Tibial artery (tissue), 4 donors: ENCODE measurements around the gene MYH7.
A peak's percentile ranks its signal among the peaks of the same experiment; 100 is the strongest.

Experiments used
- DNase-seq, 2 donors: peaks; one replicate each; pipeline ENCODE4 v3.0.0-alpha.2; 2019
- H3K27ac ChIP-seq, 2 donors: fragments of 200-600 bp; sonication (generic) in 1 of 2; 1 replicate in 1 of 2; 2 replicates in 1 of 2; pipeline ENCODE4 v1.5.1; 2018 to 2019; ENCODE audit warnings: mild to moderate bottlenecking in 1 of 2
- H3K27me3 ChIP-seq, 2 donors: fragments of 200-600 bp; sonication (generic) in 1 of 2; one replicate each; pipeline versions ENCODE4 v1.5.1 to v1.6.0; 2016 to 2019
- H3K36me3 ChIP-seq, 3 donors: fragments of 200-600 bp; sonication (generic) in 2 of 3; one replicate each; pipeline ENCODE4 v1.5.1; 2016 to 2019; ENCODE audit warnings: mild to moderate bottlenecking in 2 of 3
- H3K4me1 ChIP-seq, 4 donors: fragments of 200-600 bp; sonication (generic) in 2 of 4; 1 replicate in 3 of 4; 2 replicates in 1 of 4; pipeline ENCODE4 v1.5.1; 2016 to 2019
- H3K4me3 ChIP-seq, 2 donors: fragments of 200-600 bp; sonication (generic) in 1 of 2; 1 replicate in 1 of 2; 2 replicates in 1 of 2; pipeline ENCODE4 v1.5.1; 2018 to 2019; ENCODE audit warnings: mild to moderate bottlenecking in 2 of 2
- H3K9me3 ChIP-seq, 3 donors: fragments of 200-600 bp; sonication (generic) in 1 of 3; one replicate each; pipeline ENCODE4 v1.5.1; 2016 to 2019
- CTCF ChIP-seq, 2 experiments: fragments of 200-600 bp in 1 of 2; fragments of 450-650 bp in 1 of 2; IDR thresholded peaks; one replicate each; pipeline ENCODE4 v1.5.1; 2017 to 2019; ENCODE audit warnings: antibody characterized with exemption in 2 of 2, mild to moderate bottlenecking in 1 of 2, moderate library complexity in 1 of 2
- intact Hi-C: fragments of 100-400 bp; cut with DNase I; formaldehyde crosslinking; loops from one replicate; pipeline ENCODE4 v1.15.0; 2023; ENCODE audit warnings: low total_unique reads

MYH7 gene

GRCh38 chr14:23371865-23372264 lies 63.6 kb downstream of the MYH7 start:
- Histone ChIP-seq H3K27me3 (no peaks in the 10 kb centered on the region), H3K4me3 (no peak overlapping the region), H3K4me1 (peaks cover 0 to 8% (median 2%) of the 10 kb centered on the region in 4 donors), H3K36me3 (no peaks in the 10 kb centered on the region), H3K9me3 (no peaks in the 10 kb centered on the region), H3K27ac (no peak overlapping the region)
- DNase-seq: no peak
- no peak for TF ChIP-seq CTCF (IDR thresholded peaks at IDR 0.05)
- intact Hi-C loops: no loop called here

- Histone ChIP-seq H3K4me3 (no peak overlapping the region), H3K27me3 (no peaks in the 10 kb centered on the region), H3K36me3 (no peaks in the 10 kb centered on the region), H3K4me1 (peaks cover 0 to 14% (median 5%) of the 10 kb centered on the region in 4 donors), H3K9me3 (no peaks in the 10 kb centered on the region), H3K27ac (no peak overlapping the region)
- no peak for DNase-seq
- intact Hi-C loops: no loop called here
- TF ChIP-seq CTCF (IDR thresholded peaks at IDR 0.05): no peak
These were observed 65.2 kb downstream of the MYH7 start for GRCh38 chr14:23370221-23370620.

GRCh38 chr14:23366426-23366921 lies 69.0 kb downstream of the MYH7 start:
- intact Hi-C loops: loop anchor here (5.0 kb wide), 1 partner anchor 44 kb away; the partner anchor contains the start of gene PABPN1
- H3K36me3 ChIP-seq: no peaks in the 10 kb centered on the region
- peak overlapping the region; percentile 70 to 71 for H3K4me3 ChIP-seq
- H3K27me3 ChIP-seq: no peaks in the 10 kb centered on the region
- peaks cover 0 to 48% (median 21%) of the 10 kb centered on the region in 4 donors for H3K4me1 ChIP-seq
- no peak for TF ChIP-seq CTCF (IDR thresholded peaks at IDR 0.05)
- DNase-seq: peak; percentile 76 to 92
- H3K9me3 ChIP-seq: no peaks in the 10 kb centered on the region
- H3K27ac ChIP-seq: peak overlapping the region; percentile 98 to 100

- peak; percentile 76 to 87 for DNase-seq
- H3K36me3 ChIP-seq: peaks cover 0 to 1% (median 0%) of the 10 kb centered on the region in 3 donors
- no peak for TF ChIP-seq CTCF (IDR thresholded peaks at IDR 0.05)
- H3K27ac ChIP-seq: peak overlapping the region; percentile 98 to 100
- H3K27me3 ChIP-seq: no peaks in the 10 kb centered on the region
- peaks cover 0 to 52% (median 21%) of the 10 kb centered on the region in 4 donors for H3K4me1 ChIP-seq
- H3K4me3 ChIP-seq: peak overlapping the region; percentile 70 to 71
- intact Hi-C loops: loop anchor here (5.0 kb wide), 1 partner anchor 44 kb away; the partner anchor contains the start of gene PABPN1
- no peaks in the 10 kb centered on the region for H3K9me3 ChIP-seq
These were observed 69.6 kb downstream of the MYH7 start for GRCh38 chr14:23365732-23366425.

- intact Hi-C loops: loop anchor here (5.0 kb wide), 1 partner anchor 43 kb away; the partner anchor contains the start of gene PABPN1
- Histone ChIP-seq H3K36me3 (peaks cover 0 to 8% (median 3%) of the 10 kb centered on the region in 3 donors), H3K27me3 (no peaks in the 10 kb centered on the region), H3K4me1 (peaks cover 0 to 58% (median 21%) of the 10 kb centered on the region in 4 donors), H3K27ac (peak within 1 kb of the TSS; percentile 98 to 100), H3K4me3 (peak within 1 kb of the TSS; percentile 70 to 71), H3K9me3 (no peaks in the 10 kb centered on the region)
- DNase-seq: peak; percentile 68 to 85
- TF ChIP-seq CTCF (IDR thresholded peaks at IDR 0.05): no peak
These were observed 70.3 kb downstream of the MYH7 start, which contains the start of gene EFS for GRCh38 chr14:23365036-23365731. TSS of gene EFS (minus strand) at chr14:23365172. CDS start at chr14:23365025, 147 bp downstream.
